K562 treated with DMSO at 1 percent for 24 hours (cell line): ENCODE data around the gene TAF12. TPM values are rescaled to one million over a fixed set of nuclear protein-coding genes. Genes with fewer than 3 reads are reported as not detected.

Source experiments
- total RNA-seq: library from RNA; unstranded; fragments of 300-600 nt; gene quantifications from 2 replicates; pipeline ENCODE4 v1.2.3, GENCODE V29; 2022; ENCODE audit warnings: low read depth; ENCODE audit not compliant: insufficient read depth

TAF12 gene, protein sequence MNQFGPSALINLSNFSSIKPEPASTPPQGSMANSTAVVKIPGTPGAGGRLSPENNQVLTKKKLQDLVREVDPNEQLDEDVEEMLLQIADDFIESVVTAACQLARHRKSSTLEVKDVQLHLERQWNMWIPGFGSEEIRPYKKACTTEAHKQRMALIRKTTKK
- total RNA-seq: 49.8 and 54.3 TPM in 2 replicates

GRCh38 chr1:28642847-28643635 is at the start of gene TAF12:
TSS of gene TAF12 (minus strand) at chr1:28643067. CDS start at chr1:28622081, 20,986 bp downstream.

DNA sequence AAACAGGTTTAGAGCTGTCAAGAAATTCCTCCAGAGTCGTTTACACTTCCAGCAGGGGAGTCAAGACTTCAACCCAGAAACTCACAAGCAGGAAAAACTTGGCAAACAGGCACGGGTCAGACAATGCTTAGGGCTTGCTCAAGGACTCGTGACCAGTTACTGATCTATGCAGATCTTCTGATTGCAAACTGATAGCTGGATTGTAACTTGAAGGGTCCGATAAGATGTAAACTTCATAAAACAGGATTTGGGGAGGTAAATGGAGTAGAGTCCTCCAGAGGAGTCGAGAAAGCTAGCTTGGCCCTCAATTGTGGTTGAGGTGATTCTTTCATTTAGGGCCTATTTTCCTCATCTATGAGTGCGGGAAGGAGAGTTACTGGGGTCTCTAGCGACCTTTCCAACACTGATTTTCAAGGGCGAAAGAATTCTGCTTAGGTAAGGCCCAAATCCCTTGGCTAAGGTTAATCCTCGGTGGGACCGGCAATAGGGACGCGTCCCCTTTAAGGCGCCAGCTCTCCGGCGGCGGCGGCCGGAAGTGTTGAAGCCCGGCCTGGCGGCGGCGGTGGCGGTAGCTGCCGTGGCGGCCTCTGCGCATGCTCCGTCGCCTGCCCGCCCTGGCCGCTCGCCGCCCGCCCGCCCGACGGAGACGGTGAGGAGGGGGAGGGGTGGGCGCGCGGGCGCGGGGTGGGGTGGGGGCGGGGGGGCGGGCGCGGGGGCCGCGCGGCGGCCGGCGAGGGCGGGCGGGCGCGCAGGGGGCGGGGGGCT is 25.5 kb upstream of the TAF12 start, which contains the start of gene GMEB1:
Gene GMEB1 (plus strand): TSS at position 594 of the 765 bp plus-strand sequence. CDS start 14,829 bp downstream, outside the sequence.

GRCh38 chr1:28648474-28649198 is 5.8 kb upstream of the TAF12 start, which contains the start of gene RNU11:
TSS of gene RNU11 (plus strand) at chr1:28648600.

DNA sequence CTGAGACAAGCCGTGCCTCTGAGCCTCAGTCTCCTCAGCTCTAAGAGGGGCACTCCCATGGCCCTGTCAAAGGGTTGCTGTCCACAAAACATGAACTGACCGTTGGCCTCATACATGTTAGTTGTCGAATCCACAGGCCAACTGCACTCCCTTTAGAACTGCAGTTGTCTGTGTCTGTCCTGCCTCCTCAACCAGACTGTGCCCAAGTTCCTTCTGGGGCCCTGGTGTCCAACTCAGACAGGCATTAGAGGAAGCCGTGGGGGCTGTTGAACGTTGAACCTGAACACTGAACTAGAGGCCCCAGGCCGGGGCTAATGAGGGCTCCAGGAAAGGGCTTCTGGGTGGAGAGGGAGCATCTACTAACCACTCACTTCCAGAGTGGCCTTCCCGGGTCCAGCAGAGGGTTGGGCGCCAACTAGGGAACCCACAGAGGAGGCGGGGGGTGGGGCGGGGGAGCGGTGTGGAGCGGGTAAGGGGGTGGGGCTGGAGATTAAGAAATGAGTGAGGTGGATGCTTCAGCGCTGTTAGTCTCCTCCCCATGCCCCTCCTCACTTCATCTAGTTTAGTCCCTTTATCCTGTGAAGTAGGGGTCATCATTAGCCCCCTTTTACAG is 51.1 kb downstream of the TAF12 start, which contains the start of gene RAB42:
Gene RAB42 (plus strand): TSS at position 558 of the 613 bp plus-strand sequence. CDS start 247 bp downstream, outside the sequence.

Other genes starting within 250 kb of the TAF12 start
- gene RCC1, start 137.0 kb downstream of the TAF12 start, total RNA-seq: 226 and 229 TPM in 2 replicates
- 34.3 and 36.4 TPM in 2 replicates for gene TRNAU1AP, start 90.0 kb downstream of the TAF12 start, total RNA-seq
- gene RAB42, start 50.8 kb downstream of the TAF12 start, total RNA-seq: 0.49 and 2.0 TPM in 2 replicates
- not detected in 2 replicates for gene RNU11, start 5.5 kb upstream of the TAF12 start, total RNA-seq
- 11.0 and 11.5 TPM in 2 replicates for gene GMEB1, start 25.7 kb upstream of the TAF12 start, total RNA-seq
- gene YTHDF2, start 93.9 kb upstream of the TAF12 start, total RNA-seq: 62.3 and 66.8 TPM in 2 replicates
- 0.06 and 0.10 TPM in 2 replicates for gene OPRD1, start 169.1 kb upstream of the TAF12 start, total RNA-seq